Left ventricle myocardium inferior (tissue), 1 donor: Measurements from ENCODE around the gene ARID1A. TPM values are rescaled to one million over a fixed set of nuclear protein-coding genes. Genes with fewer than 3 reads are reported as not detected.

Source experiments
- DNase-seq: peaks from one replicate; pipeline ENCODE4 v3.0.0-alpha.2; 2020
- H3K27ac ChIP-seq: fragments of 200-600 bp; replicated peaks from 2 replicates; pipeline ENCODE4 v1.8.0; 2021
- H3K27me3 ChIP-seq: fragments of 200-600 bp; 2 replicates; pipeline ENCODE4 v1.8.0; 2021; ENCODE audit warnings: low read depth
- H3K36me3 ChIP-seq: fragments of 200-600 bp; 2 replicates; pipeline ENCODE4 v1.8.0; 2021
- H3K4me1 ChIP-seq: fragments of 200-600 bp; 2 replicates; pipeline ENCODE4 v1.8.0; 2021
- H3K4me3 ChIP-seq: fragments of 200-600 bp; 2 replicates; pipeline ENCODE4 v1.8.0; 2021; ENCODE audit warnings: mild to moderate bottlenecking, moderate library complexity
- H3K9me3 ChIP-seq: fragments of 200-600 bp; replicated peaks from 2 replicates; pipeline ENCODE4 v1.8.0; 2021
- intact Hi-C: fragments of 100-400 bp; cut with micrococcal nuclease; formaldehyde crosslinking; loops from one replicate; pipeline ENCODE4 v1.11.0; 2022
- total RNA-seq: library from RNA; stranded (reverse); fragmentation: NEBNext Ultra II Directional; extraction: Animal tissue kit (Norgen Biotek cat#: 25700); gene quantifications from one replicate; pipeline ENCODE4 v1.2.1, GENCODE V29; 2021
- TF ChIP-seq, protein P1 (sequence below): fragments of 200-600 bp; IDR thresholded peaks from 2 replicates; pipeline ENCODE4 v1.8.0; 2021; ENCODE audit warnings: antibody characterized with exemption, mild to moderate bottlenecking, borderline replicate concordance
- donor health status: DM: no; HTN: yes; CAD: no; lungs with severe emphysema.

ARID1A gene
- total RNA-seq, 1 donor from 2014 or later = 31.7 TPM

DNA sequence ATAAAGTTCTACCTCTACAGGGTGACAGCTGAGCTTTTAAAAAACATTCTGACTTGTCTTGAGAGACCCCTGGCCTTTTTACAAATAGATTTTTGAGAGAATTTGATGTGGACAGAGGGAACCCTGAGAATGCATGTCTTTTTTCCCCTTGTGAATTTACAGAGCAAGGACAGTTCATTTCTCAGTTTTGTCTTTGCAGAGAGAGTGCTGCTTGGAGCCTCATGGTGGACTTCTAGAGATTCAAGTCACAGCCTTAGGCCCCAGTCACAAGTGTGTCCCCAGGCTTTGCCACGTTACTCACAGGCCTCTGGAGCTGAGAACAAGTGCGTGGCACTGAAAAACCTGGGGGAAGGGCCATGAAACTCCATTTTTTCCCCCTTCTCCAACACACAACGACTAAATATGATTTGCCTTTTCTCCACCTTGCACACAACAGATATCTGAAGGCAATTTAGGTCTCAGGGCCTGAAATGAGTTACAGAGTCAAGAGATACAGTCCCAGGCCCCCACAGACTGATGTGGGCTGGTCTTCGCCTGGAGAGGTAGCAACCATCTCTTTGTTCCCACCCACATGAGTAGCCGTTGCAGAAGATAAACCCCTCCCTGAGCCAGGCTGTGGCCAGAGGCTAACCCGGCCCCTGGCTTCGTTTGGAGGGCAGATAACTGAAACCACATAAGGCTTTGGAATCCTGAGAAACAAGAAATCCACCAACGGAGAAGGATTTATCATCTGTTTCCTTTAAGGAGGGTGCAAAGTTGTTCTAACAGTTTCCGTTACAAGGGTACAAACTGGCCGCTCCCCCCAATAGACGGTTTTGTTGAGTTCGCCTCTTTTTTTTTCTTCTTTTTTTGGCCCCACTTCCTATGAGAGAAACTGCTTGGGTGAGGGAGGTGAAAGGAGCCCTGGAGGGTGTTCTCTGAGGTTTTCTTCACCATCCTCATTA is 90.9 kb downstream of the ARID1A start:
- no peaks in the 10 kb centered on the region for H3K9me3 ChIP-seq
- intact Hi-C loops = loop anchor here (5.0 kb wide), 1 partner anchor 89 kb away; the partner anchor contains the start of gene ARID1A
- H3K27me3 ChIP-seq = no peaks in the 10 kb centered on the region
- TF ChIP-seq, protein P1, sequence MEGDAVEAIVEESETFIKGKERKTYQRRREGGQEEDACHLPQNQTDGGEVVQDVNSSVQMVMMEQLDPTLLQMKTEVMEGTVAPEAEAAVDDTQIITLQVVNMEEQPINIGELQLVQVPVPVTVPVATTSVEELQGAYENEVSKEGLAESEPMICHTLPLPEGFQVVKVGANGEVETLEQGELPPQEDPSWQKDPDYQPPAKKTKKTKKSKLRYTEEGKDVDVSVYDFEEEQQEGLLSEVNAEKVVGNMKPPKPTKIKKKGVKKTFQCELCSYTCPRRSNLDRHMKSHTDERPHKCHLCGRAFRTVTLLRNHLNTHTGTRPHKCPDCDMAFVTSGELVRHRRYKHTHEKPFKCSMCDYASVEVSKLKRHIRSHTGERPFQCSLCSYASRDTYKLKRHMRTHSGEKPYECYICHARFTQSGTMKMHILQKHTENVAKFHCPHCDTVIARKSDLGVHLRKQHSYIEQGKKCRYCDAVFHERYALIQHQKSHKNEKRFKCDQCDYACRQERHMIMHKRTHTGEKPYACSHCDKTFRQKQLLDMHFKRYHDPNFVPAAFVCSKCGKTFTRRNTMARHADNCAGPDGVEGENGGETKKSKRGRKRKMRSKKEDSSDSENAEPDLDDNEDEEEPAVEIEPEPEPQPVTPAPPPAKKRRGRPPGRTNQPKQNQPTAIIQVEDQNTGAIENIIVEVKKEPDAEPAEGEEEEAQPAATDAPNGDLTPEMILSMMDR = no peak
- peak overlapping the region; percentile 86 for H3K4me3 ChIP-seq
- peak overlapping the region; percentile 97 for H3K27ac ChIP-seq
- peak; percentile 67 for DNase-seq
- no peaks in the 10 kb centered on the region for H3K36me3 ChIP-seq
- H3K4me1 ChIP-seq = peaks cover 99% of the 10 kb centered on the region

DNA sequence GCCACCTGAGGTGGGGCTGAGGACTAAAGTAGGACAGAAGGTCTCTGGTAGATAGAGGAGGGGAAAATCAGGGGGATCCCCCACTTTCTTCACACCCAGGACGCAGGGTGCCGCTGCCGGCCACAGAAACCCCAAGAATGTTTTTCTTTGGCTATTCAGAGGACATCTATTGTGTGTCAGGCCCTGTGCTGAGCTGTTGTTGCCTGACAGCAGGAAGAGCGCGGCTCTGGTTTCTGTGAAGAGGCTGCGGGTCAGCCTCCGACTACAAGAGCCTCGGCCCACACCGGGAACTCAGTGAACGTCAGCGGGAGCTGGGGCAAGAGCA is 91.5 kb downstream of the ARID1A start:
- peak overlapping the region; percentile 97 for H3K27ac ChIP-seq
- H3K27me3 ChIP-seq = no peaks in the 10 kb centered on the region
- TF ChIP-seq, protein P1 = no peak
- H3K36me3 ChIP-seq = no peaks in the 10 kb centered on the region
- peak overlapping the region; percentile 86 for H3K4me3 ChIP-seq
- intact Hi-C loops = loop anchor here (5.0 kb wide), 1 partner anchor 90 kb away; the partner anchor contains the start of gene ARID1A
- H3K9me3 ChIP-seq = no peaks in the 10 kb centered on the region
- no peak for DNase-seq
- H3K4me1 ChIP-seq = peaks cover 96% of the 10 kb centered on the region

GRCh38 chr1:26787706-26788514 is 92.1 kb downstream of the ARID1A start, which contains the start of gene PIGV:
Gene PIGV, plus strand, starts transcription at chr1:26787950. Its CDS starts 2,866 bp downstream, at chr1:26790816.
- H3K27ac ChIP-seq = peak within 1 kb of the TSS; percentile 97
- peaks cover 91% of the 10 kb centered on the region for H3K4me1 ChIP-seq
- TF ChIP-seq, protein P1 = peak; percentile 47
- DNase-seq = peak; percentile 89
- H3K9me3 ChIP-seq = no peaks in the 10 kb centered on the region
- intact Hi-C loops = loop anchor here (2.0 to 5.0 kb wide), 2 partner anchors 91 to 185 kb away; partner anchors contain the start of gene ARID1A
- H3K36me3 ChIP-seq = no peaks in the 10 kb centered on the region
- H3K27me3 ChIP-seq = no peaks in the 10 kb centered on the region
- H3K4me3 ChIP-seq = peak within 1 kb of the TSS; percentile 86

DNA sequence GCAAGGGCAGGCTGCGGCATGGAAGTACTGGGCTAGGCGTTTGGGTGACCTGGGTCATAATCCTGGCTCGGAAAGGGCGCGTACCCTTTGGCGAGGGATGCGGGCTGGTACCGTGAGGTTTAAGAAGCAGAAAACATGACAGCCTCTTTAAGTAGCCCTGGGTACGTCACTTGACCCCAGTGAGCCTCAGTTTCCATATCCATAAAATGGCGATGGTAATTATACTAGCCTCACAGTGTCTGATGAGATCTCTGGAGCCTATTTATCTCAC is 92.6 kb downstream of the ARID1A start:
- Histone ChIP-seq H3K9me3 (no peaks in the 10 kb centered on the region), H3K27me3 (no peaks in the 10 kb centered on the region), H3K4me1 (peaks cover 85% of the 10 kb centered on the region), H3K27ac (peak overlapping the region; percentile 97), H3K36me3 (no peaks in the 10 kb centered on the region), H3K4me3 (peak overlapping the region; percentile 86)
- intact Hi-C loops = loop anchor here (2.0 to 5.0 kb wide), 2 partner anchors 91 to 186 kb away; partner anchors contain the start of gene ARID1A
- TF ChIP-seq, protein P1 = no peak
- DNase-seq = no peak

DNA sequence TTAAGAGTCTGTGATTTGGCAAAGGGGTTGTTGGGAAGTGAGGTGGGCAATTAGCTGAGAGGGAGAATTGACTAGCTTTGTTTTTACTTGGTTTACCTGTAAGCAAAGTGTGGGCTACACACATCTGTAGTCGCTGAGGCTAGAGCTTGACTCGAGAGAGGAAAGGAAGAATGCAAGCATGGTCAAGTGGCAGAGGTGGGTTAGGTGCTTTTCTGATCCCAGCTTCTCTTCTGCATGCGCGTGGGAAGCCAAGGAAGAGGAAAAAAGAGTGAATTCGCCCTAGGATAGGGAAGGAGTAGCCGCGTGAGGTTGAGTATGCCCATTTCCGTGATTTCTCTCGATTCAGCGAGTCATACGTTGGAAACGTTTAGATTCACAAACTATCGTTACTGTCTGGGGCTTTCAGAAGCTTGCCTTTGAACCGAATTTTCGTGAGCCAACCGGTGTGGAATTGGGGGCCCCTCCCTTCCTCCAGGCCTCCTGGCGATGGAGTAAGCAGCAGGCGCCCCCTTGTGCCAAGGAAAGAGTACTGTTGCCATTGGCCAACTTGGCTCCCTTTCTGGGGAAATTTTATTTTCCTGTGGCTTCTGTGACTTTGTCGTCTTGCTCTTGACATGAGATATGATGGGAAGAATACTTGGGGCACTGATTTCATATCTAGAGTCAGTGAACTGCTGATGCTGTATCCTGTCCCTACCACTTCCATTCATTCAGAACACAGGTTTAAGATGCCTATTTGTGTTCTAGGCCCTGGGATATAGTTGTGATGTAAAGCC is 93.2 kb downstream of the ARID1A start:
- Histone ChIP-seq H3K27ac (peak overlapping the region; percentile 97), H3K36me3 (peaks cover 5% of the 10 kb centered on the region), H3K4me1 (peaks cover 80% of the 10 kb centered on the region), H3K9me3 (no peaks in the 10 kb centered on the region), H3K27me3 (no peaks in the 10 kb centered on the region), H3K4me3 (peak overlapping the region; percentile 86)
- DNase-seq = peak; percentile 85
- intact Hi-C loops = loop anchor here (2.0 to 5.0 kb wide), 2 partner anchors 92 to 186 kb away; partner anchors contain the start of gene ARID1A
- TF ChIP-seq, protein P1 = peak; percentile 96
